ENCODE results near the gene DTHD1. TPM values are rescaled to one million over a fixed set of nuclear protein-coding genes. Genes with fewer than 3 reads are reported as not detected.

The DTHD1 gene
- total RNA-seq, 2 donors from 2014 or later, result 0.08 TPM; not detected in 1

- TF ChIP-seq CTCF (IDR thresholded peaks at IDR 0.05), result no peak
- Histone ChIP-seq H3K9me3 (no peaks in the 10 kb centered on the region), H3K4me1 (no peaks in the 10 kb centered on the region), H3K27me3 (no peaks in the 10 kb centered on the region), H3K9ac (ENCODE audit: low read depth in 2 of 2, low read length in 2 of 2) (no peak overlapping the region), H3K27ac (no peak overlapping the region), H3K4me3 (no peak overlapping the region), H3K36me3 (no peaks in the 10 kb centered on the region)
- no peak for DNase-seq
- intact Hi-C loops (cut with DNase I), result no loop called here
These were observed 76.8 kb downstream of the DTHD1 start for GRCh38 chr4:36358173-36358572.

DNA sequence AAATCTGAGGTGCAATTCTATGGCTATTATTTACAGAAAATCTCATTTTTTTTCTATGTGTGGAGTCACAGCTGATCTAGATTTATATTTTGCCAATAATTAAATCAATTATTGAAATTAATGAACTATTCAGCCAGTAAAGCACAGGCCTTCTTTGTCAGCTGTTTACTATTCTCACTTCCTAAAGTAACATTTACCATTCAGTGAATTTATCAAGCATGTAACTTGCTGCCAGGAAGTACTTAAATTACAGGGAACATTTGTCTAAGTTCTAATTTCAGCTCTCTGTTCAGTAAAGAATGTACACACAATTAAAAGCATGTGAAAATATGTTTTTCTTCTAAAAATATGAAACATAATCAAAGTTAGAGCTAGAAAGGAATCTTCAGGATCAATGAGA is 79.3 kb downstream of the DTHD1 start:
- H3K27me3 ChIP-seq, result no peaks in the 10 kb centered on the region
- intact Hi-C loops (cut with DNase I), result no loop called here
- no peak overlapping the region for H3K27ac ChIP-seq

DNA sequence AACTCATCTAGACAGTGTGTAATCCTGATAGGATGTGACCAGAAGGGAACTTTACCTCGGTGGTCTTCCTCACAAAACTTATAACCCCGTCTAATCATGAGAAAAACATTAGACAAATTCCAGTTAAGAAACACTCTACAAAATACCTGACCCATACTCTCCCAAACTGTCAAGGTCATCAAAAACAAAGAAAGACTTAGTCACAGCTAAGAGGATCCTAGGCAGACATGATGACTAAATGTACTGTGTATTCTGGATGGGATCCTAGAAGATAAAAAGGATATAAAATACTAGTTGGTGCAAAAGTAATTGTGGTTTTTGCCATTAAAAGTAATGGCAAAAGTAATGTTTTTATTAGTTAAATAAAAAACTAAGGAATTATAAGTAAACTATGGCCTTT is 81.6 kb downstream of the DTHD1 start:
- no peak overlapping the region for H3K27ac ChIP-seq
- DNase-seq, result no peak
- H3K36me3 ChIP-seq, result no peaks in the 10 kb centered on the region
- no peak overlapping the region for H3K9ac ChIP-seq (ENCODE audit: low read depth in 2 of 2, low read length in 2 of 2)
- no peaks in the 10 kb centered on the region for H3K9me3 ChIP-seq
- no peak for TF ChIP-seq CTCF (IDR thresholded peaks at IDR 0.05)
- H3K4me1 ChIP-seq, result no peaks in the 10 kb centered on the region
- intact Hi-C loops (cut with DNase I), result no loop called here
- H3K27me3 ChIP-seq, result no peaks in the 10 kb centered on the region
- H3K4me3 ChIP-seq, result no peak overlapping the region

More for the DNA sequence above, 79.3 kb downstream of the DTHD1 start:
- no peaks in the 10 kb centered on the region for H3K36me3 ChIP-seq
- DNase-seq, result no peak
- TF ChIP-seq CTCF (IDR thresholded peaks at IDR 0.05), result no peak
- H3K9ac ChIP-seq (ENCODE audit: low read depth in 2 of 2, low read length in 2 of 2), result no peak overlapping the region
- H3K4me3 ChIP-seq, result no peak overlapping the region
- H3K9me3 ChIP-seq, result no peaks in the 10 kb centered on the region
- no peaks in the 10 kb centered on the region for H3K4me1 ChIP-seq

- intact Hi-C loops (cut with DNase I), result no loop called here
- TF ChIP-seq CTCF (IDR thresholded peaks at IDR 0.05), result no peak
- DNase-seq, result no peak
These were observed 93.6 kb downstream of the DTHD1 start for GRCh38 chr4:36374836-36375511.

DNA sequence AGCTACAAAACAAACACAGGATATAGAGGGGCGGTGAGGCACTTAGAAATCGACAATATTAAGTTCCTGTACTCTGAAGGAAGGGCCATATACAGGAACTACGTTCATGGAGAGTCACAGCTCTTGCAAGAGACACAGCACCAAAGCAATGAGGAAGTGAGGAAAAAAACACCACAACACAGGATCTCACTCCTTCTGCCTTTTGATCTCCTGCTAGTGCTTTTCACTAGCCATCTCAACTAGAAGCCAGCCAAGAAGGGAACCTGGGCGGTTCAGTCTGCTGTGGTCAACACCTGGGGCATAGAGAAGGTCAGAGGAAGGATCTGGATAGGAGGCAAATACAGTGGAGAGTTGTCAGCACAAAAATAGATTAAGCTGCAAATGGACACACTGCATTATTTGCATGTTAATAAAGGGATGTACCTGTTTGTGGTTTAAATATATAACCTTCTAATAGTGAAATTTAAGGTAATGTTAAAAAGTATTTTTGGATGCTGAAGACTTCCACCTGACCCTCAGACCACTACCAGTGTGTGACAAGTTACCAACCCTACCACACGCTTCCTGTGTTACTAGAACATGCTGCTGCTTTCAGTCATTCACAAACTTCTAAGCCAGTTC is 104.6 kb downstream of the DTHD1 start:
- no peak for TF ChIP-seq CTCF (IDR thresholded peaks at IDR 0.05)
- Histone ChIP-seq H3K27me3 (no peaks in the 10 kb centered on the region), H3K4me3 (no peak overlapping the region), H3K4me1 (no peaks in the 10 kb centered on the region), H3K9me3 (no peaks in the 10 kb centered on the region), H3K9ac (ENCODE audit: low read depth in 2 of 2, low read length in 2 of 2) (no peak overlapping the region), H3K36me3 (no peaks in the 10 kb centered on the region), H3K27ac (no peak overlapping the region)
- intact Hi-C loops (cut with DNase I), result no loop called here
- DNase-seq, result no peak

More at GRCh38 chr4:36374836-36375511, 93.6 kb downstream of the DTHD1 start:
- Histone ChIP-seq H3K4me3 (no peak overlapping the region), H3K9ac (ENCODE audit: low read depth in 2 of 2, low read length in 2 of 2) (no peak overlapping the region), H3K9me3 (no peaks in the 10 kb centered on the region), H3K27ac (no peak overlapping the region), H3K4me1 (no peaks in the 10 kb centered on the region), H3K36me3 (no peaks in the 10 kb centered on the region), H3K27me3 (no peaks in the 10 kb centered on the region)
